Measurements from ENCODE around the gene HPN. TPM values are rescaled to one million over a fixed set of nuclear protein-coding genes. Genes with fewer than 3 reads are reported as not detected.
"Not testable (repeated sequence)": the region's sequence is repeated elsewhere in the genome, so short reads cannot be mapped to it uniquely, and the experiment has no call there.

HPN gene
- 1 to 10 TPM in 1 of 4 donors, under 1 TPM in 1, not detected in 2; 0.67 to 1.4 TPM for total RNA-seq

GRCh38 chr19:35041548-35042055 lies at the start of gene HPN:
TSS of gene HPN (plus strand) at chr19:35041721. CDS start at chr19:35042507, 786 bp downstream.
- Histone ChIP-seq H3K4me1 (peaks cover 0 to 38% (median 22%) of the 10 kb centered on the region in 4 donors), H3K9me3 (no peaks in the 10 kb centered on the region), H3K4me3 (peak within 1 kb of the TSS in 3 of 4 donors; percentile 24 to 40 (median 30)), H3K36me3 (no peaks in the 10 kb centered on the region), H3K27ac (peak within 1 kb of the TSS; percentile 19 to 57 (median 39)), H3K27me3 (peaks cover 0 to 7% of the 10 kb centered on the region in 2 donors)
- TF ChIP-seq POLR2A (IDR thresholded peaks at IDR 0.05): no peak
- no peak for TF ChIP-seq CTCF (IDR thresholded peaks at IDR 0.05)
- DNase-seq: no peak

- not testable (repeated sequence) for H3K36me3 ChIP-seq, H3K9me3 ChIP-seq, H3K4me3 ChIP-seq, DNase-seq, H3K27me3 ChIP-seq, H3K27ac ChIP-seq
- H3K4me1 ChIP-seq: peaks cover 0 to 32% (median 0%) of the 10 kb centered on the region in 4 donors
These were observed 48.9 kb upstream of the HPN start for GRCh38 chr19:34992582-34992981.

- TF ChIP-seq POLR2A (IDR thresholded peaks at IDR 0.05): no peak
- TF ChIP-seq CTCF (IDR thresholded peaks at IDR 0.05): no peak
- Histone ChIP-seq H3K27me3 (no peaks in the 10 kb centered on the region), H3K9me3 (peaks cover 0 to 5% (median 0%) of the 10 kb centered on the region in 4 donors), H3K27ac (peak overlapping the region in 2 of 4 donors; percentile 31 to 68), H3K4me3 (no peak overlapping the region), H3K36me3 (no peaks in the 10 kb centered on the region), H3K4me1 (peaks cover 0 to 45% (median 2%) of the 10 kb centered on the region in 4 donors)
- DNase-seq: no peak
These were observed 47.3 kb upstream of the HPN start for GRCh38 chr19:34994286-34994642.

GRCh38 chr19:34994643-34995541 lies 46.6 kb upstream of the HPN start:
- peak overlapping the region; percentile 31 to 68 (median 44) for H3K27ac ChIP-seq
- no peaks in the 10 kb centered on the region for H3K27me3 ChIP-seq
- DNase-seq: peak in 2 of 3 donors; percentile 65 to 70
- H3K36me3 ChIP-seq: no peaks in the 10 kb centered on the region
- H3K4me1 ChIP-seq: peaks cover 0 to 51% (median 4%) of the 10 kb centered on the region in 4 donors
- TF ChIP-seq POLR2A (IDR thresholded peaks at IDR 0.05) (no peak), CTCF (IDR thresholded peaks at IDR 0.05) (no peak)
- peaks cover 0 to 5% (median 0%) of the 10 kb centered on the region in 4 donors for H3K9me3 ChIP-seq
- H3K4me3 ChIP-seq: no peak overlapping the region

- no peak overlapping the region for H3K4me3 ChIP-seq
- TF ChIP-seq POLR2A (IDR thresholded peaks at IDR 0.05) (no peak), CTCF (IDR thresholded peaks at IDR 0.05) (no peak)
- peak overlapping the region in 3 of 4 donors; percentile 38 to 75 (median 68) for H3K27ac ChIP-seq
- H3K4me1 ChIP-seq: peaks cover 0 to 51% (median 4%) of the 10 kb centered on the region in 4 donors
- no peaks in the 10 kb centered on the region for H3K36me3 ChIP-seq
- no peak for DNase-seq
- H3K9me3 ChIP-seq: peaks cover 0 to 5% (median 0%) of the 10 kb centered on the region in 4 donors
- H3K27me3 ChIP-seq: no peaks in the 10 kb centered on the region
These were observed 46.0 kb upstream of the HPN start for GRCh38 chr19:34995551-34995950.

GRCh38 chr19:34997071-34997617 lies 44.4 kb upstream of the HPN start:
- H3K27me3 ChIP-seq: no peaks in the 10 kb centered on the region
- no peaks in the 10 kb centered on the region for H3K36me3 ChIP-seq
- DNase-seq: no peak
- peak overlapping the region; percentile 54 to 75 (median 64) for H3K27ac ChIP-seq
- H3K9me3 ChIP-seq: peaks cover 0 to 5% (median 0%) of the 10 kb centered on the region in 4 donors
- H3K4me3 ChIP-seq: no peak overlapping the region
- TF ChIP-seq CTCF (IDR thresholded peaks at IDR 0.05) (no peak), POLR2A (IDR thresholded peaks at IDR 0.05) (no peak)
- H3K4me1 ChIP-seq: peaks cover 0 to 65% (median 7%) of the 10 kb centered on the region in 4 donors

- H3K36me3 ChIP-seq, H3K27me3 ChIP-seq, H3K9me3 ChIP-seq, H3K4me3 ChIP-seq, DNase-seq: not testable (repeated sequence)
- Histone ChIP-seq H3K27ac (peak overlapping the region in 3 of 4 donors; percentile 64 to 90 (median 75)), H3K4me1 (peaks cover 0 to 75% (median 11%) of the 10 kb centered on the region in 4 donors)
These were observed 43.3 kb upstream of the HPN start for GRCh38 chr19:34998224-34998623.

Data from Peyer's patch (tissue), 4 donors.